A549 (cell line): ENCODE results near the gene TXNRD1. TPM values are rescaled to one million over a fixed set of nuclear protein-coding genes. Genes with fewer than 3 reads are reported as not detected.

Source experiments
- ATAC-seq, 2 experiments: fragments of 200-7000 bp in 1 of 2; fragments of >200 bp in 1 of 2; cut with Nextera tagmentation in 1 of 2; cut with Tn5 transposase in 1 of 2; 3 replicates each; pipeline versions ENCODE4 v1.8.0 to v1.9.1; 2018 to 2020; ENCODE audit warnings: mild to moderate bottlenecking in 1 of 2, moderate library complexity in 1 of 2
- CTCF ChIA-PET: fragments of 300-600 bp; sonication (Branson Sonifier 250); formaldehyde crosslinking; extraction: SDS; loops from one replicate; lab custom pipeline; 2021; ENCODE audit warnings: antibody characterized with exemption, inconsistent platforms; lab: Yijun Ruan, JAX
- POLR2A ChIA-PET: fragments of 350-600 bp; formaldehyde crosslinking; extraction: SDS; loops from one replicate; lab custom pipeline; 2021; ENCODE audit warnings: antibody characterized with exemption, inconsistent platforms; lab: Yijun Ruan, JAX
- DNase-seq, 2 experiments: peaks; one replicate each; pipeline versions ENCODE4 v3.0.0 to v3.0.0-alpha.2; 2011 to 2016; ENCODE audit warnings: low read depth in 1 of 2, low spot score in 1 of 2
- FAIRE-seq: peaks from 2 replicates; lab custom pipeline; 2011; peaks lifted over from hg19 to GRCh38; lab: Jason Lieb, UNC
- H3K27ac ChIP-seq, 2 experiments: fragments of >200 bp; sonication (Bioruptor Twin); formaldehyde crosslinking; 3 replicates each; pipeline ENCODE4 v1.5.1; 2016 to 2017
- H3K4me1 ChIP-seq: fragments of >200 bp; sonication (Bioruptor Twin); formaldehyde crosslinking; 3 replicates; pipeline ENCODE4 v1.6.1; 2016
- H3K4me2 ChIP-seq: fragments of >200 bp; sonication (Bioruptor Twin); formaldehyde crosslinking; 3 replicates; pipeline ENCODE4 v1.6.1; 2016
- H3K4me3 ChIP-seq: fragments of >200 bp; sonication (Bioruptor Twin); formaldehyde crosslinking; 3 replicates; pipeline ENCODE4 v1.5.1; 2016
- H3K9me3 ChIP-seq: fragments of >200 bp; sonication (Bioruptor Twin); formaldehyde crosslinking; 3 replicates; pipeline ENCODE4 v1.6.1; 2016
- ATOH8 ChIP-seq: fragments of 250-450 bp; sonication (Bioruptor Pico); IDR thresholded peaks from 2 replicates; pipeline ENCODE4 v1.5.0; 2020; ENCODE audit warnings: low read depth, mild to moderate bottlenecking, moderate library complexity
- BHLHE40 ChIP-seq: IDR thresholded peaks from 2 replicates; pipeline ENCODE4 v1.6.1; 2012; ENCODE audit warnings: low read depth, low read length, inconsistent platforms
- CBX8 ChIP-seq: fragments of 200-600 bp; sonication (generic); IDR thresholded peaks from 2 replicates; pipeline ENCODE4 v1.6.1; 2016
- CEBPB ChIP-seq, 2 experiments: fragments of >200 bp in 1 of 2; sonication (Bioruptor Twin) in 1 of 2; formaldehyde crosslinking in 1 of 2; IDR thresholded peaks; 2 replicates each; pipeline ENCODE4 v1.6.1; 2012 to 2016
- CHD4 ChIP-seq: fragments of 200-600 bp; sonication (generic); IDR thresholded peaks from 2 replicates; pipeline ENCODE4 v1.6.1; 2016; ENCODE audit warnings: antibody characterized with exemption, mild to moderate bottlenecking, borderline replicate concordance
- CTCF ChIP-seq: fragments of >200 bp; sonication (Bioruptor Twin); formaldehyde crosslinking; IDR thresholded peaks from 3 replicates; pipeline ENCODE4 v1.5.1; 2016
- EHF ChIP-seq: fragments of 250-450 bp; sonication (Bioruptor Pico); IDR thresholded peaks from 2 replicates; pipeline ENCODE4 v1.5.0; 2020; ENCODE audit warnings: mild to moderate bottlenecking
- EHMT2 ChIP-seq: fragments of 200-600 bp; sonication (generic); IDR thresholded peaks from 2 replicates; pipeline ENCODE4 v1.6.1; 2016; ENCODE audit warnings: antibody characterized with exemption, low read depth, mild to moderate bottlenecking, moderate library complexity
- ELK1 ChIP-seq: fragments of 150-350 bp; IDR thresholded peaks from 2 replicates; pipeline ENCODE4 v1.6.1; 2014; ENCODE audit warnings: low read depth, mild to moderate bottlenecking, low read length
- EP300 ChIP-seq, 2 experiments: fragments of >200 bp; sonication (Bioruptor Twin); formaldehyde crosslinking; IDR thresholded peaks; 2 replicates in 1 of 2; 3 replicates in 1 of 2; pipeline ENCODE4 v1.6.1; 2016 to 2017
- ESRRA ChIP-seq: fragments of 150-350 bp; IDR thresholded peaks from 2 replicates; pipeline ENCODE4 v1.6.1; 2014; ENCODE audit warnings: mild to moderate bottlenecking, low read length, borderline replicate concordance
- FOSB ChIP-seq: fragments of 250-450 bp; sonication (Bioruptor Pico); IDR thresholded peaks from 2 replicates; pipeline ENCODE4 v1.5.0; 2020; ENCODE audit warnings: mild to moderate bottlenecking, moderate library complexity
- GATA3 ChIP-seq: IDR thresholded peaks from 2 replicates; pipeline ENCODE4 v1.6.1; 2012; ENCODE audit warnings: borderline replicate concordance
- HDAC2 ChIP-seq: fragments of 200-600 bp; sonication (generic); IDR thresholded peaks from 2 replicates; pipeline ENCODE4 v1.6.1; 2016
- HEYL ChIP-seq: fragments of 250-450 bp; sonication (Bioruptor Pico); IDR thresholded peaks from 2 replicates; pipeline ENCODE4 v1.8.0; 2021; ENCODE audit warnings: mild to moderate bottlenecking, moderate library complexity
- HOXA7 ChIP-seq: fragments of 250-450 bp; sonication (Bioruptor Pico); IDR thresholded peaks from 2 replicates; pipeline ENCODE4 v1.5.0; 2020; ENCODE audit warnings: mild to moderate bottlenecking, moderate library complexity
- HOXB13 ChIP-seq: fragments of 250-450 bp; sonication (Bioruptor Pico); IDR thresholded peaks from 2 replicates; pipeline ENCODE4 v1.5.0; 2020; ENCODE audit warnings: low read depth, mild to moderate bottlenecking, moderate library complexity
- KDM1A ChIP-seq: fragments of 200-600 bp; sonication (generic); IDR thresholded peaks from 2 replicates; pipeline ENCODE4 v1.6.1; 2016; ENCODE audit warnings: low read depth, mild to moderate bottlenecking
- MAFK ChIP-seq: fragments of 450-650 bp; IDR thresholded peaks from 2 replicates; pipeline ENCODE4 v1.6.1; 2014; ENCODE audit not compliant: partially characterized antibody
- MYC ChIP-seq: IDR thresholded peaks from 2 replicates; pipeline ENCODE4 v1.6.1; 2012; ENCODE audit warnings: mild to moderate bottlenecking, inconsistent platforms, low read length, improper control_type of control experiment, borderline replicate concordance
- NFE2L2 ChIP-seq: fragments of 150-350 bp; conservative IDR thresholded peaks from 2 replicates; pipeline ENCODE4 v1.6.1; 2014; ENCODE audit warnings: low read length
- NPAS2 ChIP-seq: fragments of 250-450 bp; sonication (Bioruptor Pico); IDR thresholded peaks from 2 replicates; pipeline ENCODE4 v1.8.0; 2022; ENCODE audit warnings: mild to moderate bottlenecking, moderate library complexity, borderline replicate concordance
- PBX3 ChIP-seq: IDR thresholded peaks from 2 replicates; pipeline ENCODE4 v1.6.1; 2012
- POLR2A ChIP-seq: IDR thresholded peaks from 2 replicates; pipeline ENCODE4 v1.6.1; 2012; ENCODE audit warnings: mild to moderate bottlenecking, low read length
- POLR2AphosphoS2 ChIP-seq: conservative IDR thresholded peaks from 2 replicates; pipeline ENCODE4 v1.6.1; 2012; ENCODE audit warnings: low read length, improper control_type of control experiment, inconsistent platforms
- RAD21 ChIP-seq, 2 experiments: fragments of >200 bp in 1 of 2; sonication (Bioruptor Twin) in 1 of 2; formaldehyde crosslinking in 1 of 2; IDR thresholded peaks in 1 of 2; conservative IDR thresholded peaks in 1 of 2; 2 replicates in 1 of 2; 3 replicates in 1 of 2; pipeline ENCODE4 v1.6.1; 2012 to 2018; ENCODE audit warnings: inconsistent platforms in 1 of 2
- RCOR1 ChIP-seq: fragments of 150-350 bp; IDR thresholded peaks from 2 replicates; pipeline ENCODE4 v1.6.1; 2014; ENCODE audit warnings: antibody characterized with exemption, low read length, low read depth
- RFX5 ChIP-seq: fragments of 450-650 bp; IDR thresholded peaks from 2 replicates; pipeline ENCODE4 v1.7.1; 2014; ENCODE audit warnings: antibody characterized with exemption, mild to moderate bottlenecking, moderate library complexity
- USF2 ChIP-seq: fragments of 450-650 bp; IDR thresholded peaks from 2 replicates; pipeline ENCODE4 v1.6.1; 2014; ENCODE audit warnings: antibody characterized with exemption
- ZC3H11A ChIP-seq: fragments of 450-650 bp; IDR thresholded peaks from 2 replicates; pipeline ENCODE4 v1.6.1; 2014; ENCODE audit warnings: antibody characterized with exemption, mild to moderate bottlenecking
- ZFP36 ChIP-seq: fragments of 450-650 bp; IDR thresholded peaks from 2 replicates; pipeline ENCODE4 v1.6.1; 2014; ENCODE audit warnings: borderline replicate concordance; ENCODE audit not compliant: partially characterized antibody
- ZNF302 ChIP-seq: fragments of 250-450 bp; sonication (Bioruptor Pico); IDR thresholded peaks from 2 replicates; pipeline ENCODE4 v1.9.0; 2021; ENCODE audit warnings: inconsistent platforms, mild to moderate bottlenecking, moderate library complexity
- ZSCAN20 ChIP-seq: fragments of 250-450 bp; sonication (Bioruptor Pico); IDR thresholded peaks from 2 replicates; pipeline ENCODE4 v1.8.0; 2022; ENCODE audit warnings: mild to moderate bottlenecking, moderate library complexity
- WGBS: methylation state at CpG from one replicate; pipeline ENCODE4 v1.1.6; 2017; ENCODE audit errors: missing lambda C conversion rate; 5-methylcytosine and 5-hydroxymethylcytosine counted together
- polyA plus RNA-seq, 4 experiments: library from polyadenylated mRNA; depleted of rRNA in 3 of 4; stranded (reverse); fragments of >200 nt; fragmentation: RNase III in 1 of 4; extraction: RNeasy Plus Mini Kit Qiagen cat#74134 plus additional on column Dnase treatment in 1 of 4; gene quantifications; 2 replicates in 3 of 4; 3 replicates in 1 of 4; pipeline ENCODE4 v1.2.3, GENCODE V29; 2011 to 2017
- TF ChIP-seq, protein P1 (sequence below): fragments of >200 bp; sonication (Bioruptor Twin); formaldehyde crosslinking; IDR thresholded peaks from 2 replicates; pipeline ENCODE4 v1.6.1; 2016
- TF ChIP-seq, protein P2 (sequence below): IDR thresholded peaks from 2 replicates; pipeline ENCODE4 v1.6.1; 2012
- TF ChIP-seq, protein P3 (sequence below): fragments of >200 bp; sonication (Bioruptor Twin); formaldehyde crosslinking; IDR thresholded peaks from 3 replicates; pipeline ENCODE4 v1.6.1; 2016

Gene TXNRD1
- polyA plus RNA-seq, 2 of the 4 experiments (the other 2 are of a cell fraction), result 899 to 1,230 TPM

- 3% methylated on average over 5 of the region's 5 CpGs for WGBS
- DNase-seq (peak in 1 of 2 experiments; percentile 71), FAIRE-seq (no peak), ATAC-seq (peak in 1 of 2 experiments; percentile 14; a peak in 2 of 6 replicates)
- H3K27ac ChIP-seq, result peak overlapping the region; percentile 85 to 98
- H3K9me3 ChIP-seq, result no peaks in the 10 kb centered on the region
- POLR2A ChIA-PET, result interaction anchor here (0.6 to 5.5 kb wide), 9 partner anchors 9 to 163 kb away, joined by 3 to 68 read pairs (median 5); no protein-coding TSS in a partner anchor
- peak overlapping the region; percentile 25 for H3K4me3 ChIP-seq
- peaks cover 64% of the 10 kb centered on the region for H3K4me1 ChIP-seq
- peak overlapping the region; percentile 86 for H3K4me2 ChIP-seq
- CTCF ChIA-PET, result interaction anchor here (0.8 to 4.9 kb wide), 6 partner anchors 11 to 59 kb away, joined by 3 to 29 read pairs (median 6); partner anchors contain the start of gene TXNRD1
- TF ChIP-seq HOXA7, result no peak
- TF ChIP-seq POLR2A, result no peak
- TF ChIP-seq CEBPB (IDR thresholded peaks at IDR 0.05), result peak in 1 of 2 experiments; percentile 65; a peak in 2 of 4 replicates
- TF ChIP-seq ZC3H11A, result no peak
- TF ChIP-seq, protein P1, sequence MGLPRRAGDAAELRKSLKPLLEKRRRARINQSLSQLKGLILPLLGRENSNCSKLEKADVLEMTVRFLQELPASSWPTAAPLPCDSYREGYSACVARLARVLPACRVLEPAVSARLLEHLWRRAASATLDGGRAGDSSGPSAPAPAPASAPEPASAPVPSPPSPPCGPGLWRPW, result no peak
- no peak for TF ChIP-seq FOSB (CRISPR knock-in tag)
- TF ChIP-seq ZSCAN20, result peak; percentile 66; the same call in 1 of the 2 replicates
- TF ChIP-seq POLR2AphosphoS2, result no peak
- TF ChIP-seq, protein P2, sequence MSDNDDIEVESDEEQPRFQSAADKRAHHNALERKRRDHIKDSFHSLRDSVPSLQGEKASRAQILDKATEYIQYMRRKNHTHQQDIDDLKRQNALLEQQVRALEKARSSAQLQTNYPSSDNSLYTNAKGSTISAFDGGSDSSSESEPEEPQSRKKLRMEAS, result peak; percentile 64; the same call in 1 of the 2 replicates
- TF ChIP-seq RAD21 (conservative IDR thresholded peaks at IDR 0.05 in 1 of 2, IDR thresholded peaks at IDR 0.05 in 1 of 2), result no peak
- no peak for TF ChIP-seq PBX3
- no peak for TF ChIP-seq NPAS2 (CRISPR knock-in tag)
- TF ChIP-seq BHLHE40, result no peak
- TF ChIP-seq HDAC2, result no peak
- TF ChIP-seq EP300 (IDR thresholded peaks at IDR 0.05), result no peak
- no peak for TF ChIP-seq ZNF302 (CRISPR knock-in tag)
- no peak for TF ChIP-seq USF2
- TF ChIP-seq CHD4, result no peak
- no peak for TF ChIP-seq CBX8
- no peak for TF ChIP-seq EHMT2
- TF ChIP-seq HOXB13 (CRISPR knock-in tag), result no peak
- peak; percentile 79; the same call in 1 of the 2 replicates for TF ChIP-seq GATA3
- TF ChIP-seq CTCF, result no peak
- TF ChIP-seq, protein P3, sequence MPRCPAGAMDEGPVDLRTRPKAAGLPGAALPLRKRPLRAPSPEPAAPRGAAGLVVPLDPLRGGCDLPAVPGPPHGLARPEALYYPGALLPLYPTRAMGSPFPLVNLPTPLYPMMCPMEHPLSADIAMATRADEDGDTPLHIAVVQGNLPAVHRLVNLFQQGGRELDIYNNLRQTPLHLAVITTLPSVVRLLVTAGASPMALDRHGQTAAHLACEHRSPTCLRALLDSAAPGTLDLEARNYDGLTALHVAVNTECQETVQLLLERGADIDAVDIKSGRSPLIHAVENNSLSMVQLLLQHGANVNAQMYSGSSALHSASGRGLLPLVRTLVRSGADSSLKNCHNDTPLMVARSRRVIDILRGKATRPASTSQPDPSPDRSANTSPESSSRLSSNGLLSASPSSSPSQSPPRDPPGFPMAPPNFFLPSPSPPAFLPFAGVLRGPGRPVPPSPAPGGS, result no peak
- TF ChIP-seq MAFK, result no peak
- TF ChIP-seq ATOH8 (CRISPR knock-in tag), result no peak
- TF ChIP-seq MYC, result no peak
- TF ChIP-seq ZFP36, result peak; percentile 73
- no peak for TF ChIP-seq RCOR1
- TF ChIP-seq RFX5, result no peak
- no peak for TF ChIP-seq NFE2L2
- peak; percentile 42; the same call in 1 of the 2 replicates for TF ChIP-seq HEYL (CRISPR knock-in tag)
- 0 out of 2 replicates have a peak, but pooled peaks have one; percentile 63 for TF ChIP-seq KDM1A
- 0 out of 2 replicates have a peak, but pooled peaks have one; percentile 18 for TF ChIP-seq EHF
- no peak for TF ChIP-seq ESRRA
- no peak for TF ChIP-seq ELK1
Measured at GRCh38 chr12:104275689-104276088, 60.1 kb downstream of the TXNRD1 start.
